Measurements from ENCODE around the gene RBBP7. TPM values are rescaled to one million over a fixed set of nuclear protein-coding genes. Genes with fewer than 3 reads are reported as not detected.

RBBP7 gene
- polyA plus RNA-seq (2013, experiment 1 of 2; ENCODE audit: insufficient read length), result 94.0 TPM
- 99.0 TPM for polyA plus RNA-seq (2013, experiment 2 of 2; ENCODE audit: insufficient read length)

DNA sequence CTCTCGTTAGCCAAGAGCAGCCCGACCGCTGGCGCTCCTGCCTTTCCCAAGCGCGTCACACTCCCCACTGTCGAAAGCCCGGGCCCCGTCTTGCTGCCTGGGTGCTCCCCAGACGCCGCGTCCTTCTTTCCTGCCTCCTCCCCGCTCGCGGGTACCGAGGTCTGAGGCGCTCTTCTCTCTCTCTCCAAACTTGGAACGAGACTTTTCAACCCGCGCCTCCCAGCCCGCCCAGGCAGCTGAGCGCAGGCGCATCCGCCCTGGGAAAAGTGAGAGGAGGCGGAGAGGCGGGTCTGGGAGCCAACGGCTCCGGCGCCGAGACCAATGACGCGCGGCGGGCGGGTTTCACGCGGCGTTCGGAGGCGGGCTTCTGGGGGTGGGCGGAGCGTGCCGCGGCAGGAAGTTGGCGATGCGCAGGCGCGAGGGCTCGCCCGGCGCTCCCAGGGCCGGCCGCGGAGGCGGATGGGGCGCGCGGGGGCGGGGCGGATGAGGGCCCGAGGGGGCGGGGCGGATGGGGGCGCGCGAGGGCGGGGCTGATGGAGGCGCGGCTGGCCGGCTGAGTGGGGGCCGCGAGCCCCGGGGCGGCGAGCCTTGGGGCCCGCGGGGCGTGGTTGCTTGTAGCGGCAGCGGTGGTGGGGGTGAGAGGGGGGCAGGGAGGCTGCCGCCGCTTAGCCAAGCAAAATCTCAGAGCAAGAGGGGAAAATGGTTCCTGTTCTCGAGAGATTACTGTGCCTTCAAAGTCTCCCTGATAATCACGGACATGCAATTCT, at the start of gene RBBP7:
Gene RBBP7, minus strand, starts transcription at position 268 of the 767 bp plus-strand sequence. CDS start 309 bp downstream, outside the sequence.
- peak; percentile 92 for DNase-seq

DNA sequence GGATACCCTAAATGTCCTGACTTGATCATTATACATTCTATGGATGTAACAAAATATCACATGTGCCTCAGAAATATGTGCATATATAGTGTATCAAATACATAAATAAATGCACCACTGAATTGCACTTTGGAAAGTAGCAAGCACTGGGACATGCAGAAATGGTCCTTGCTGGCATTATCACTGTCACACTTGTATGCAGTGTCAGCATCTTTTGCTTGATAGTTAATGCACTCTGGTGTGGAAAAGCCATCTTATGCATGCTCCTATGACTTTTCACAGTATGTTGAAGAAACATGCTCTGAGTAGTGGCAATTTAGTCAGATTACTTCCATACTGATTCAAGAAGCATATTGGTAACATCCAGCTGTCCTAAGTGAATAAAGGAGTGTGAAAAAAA, 48.8 kb upstream of the RBBP7 start:
- DNase-seq, result no peak

DNA sequence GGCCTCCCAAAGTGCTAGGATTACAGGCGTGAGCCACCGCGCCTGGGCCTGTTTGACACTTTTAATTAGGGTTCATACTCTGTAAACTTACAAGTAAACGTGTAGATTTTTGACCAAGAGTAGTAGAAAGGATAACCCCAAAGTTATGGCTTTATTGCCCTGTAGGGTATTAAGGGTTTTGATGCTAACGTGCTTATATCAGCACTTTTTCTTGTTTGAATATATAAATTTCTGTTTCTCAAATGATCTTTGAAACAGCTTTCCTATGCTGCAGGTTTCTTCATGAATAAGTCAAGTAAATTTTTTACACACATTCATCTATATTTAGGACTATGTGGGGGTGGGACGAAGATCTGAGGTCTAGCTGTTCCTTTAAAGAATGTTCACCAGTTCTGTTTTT, 47.0 kb upstream of the RBBP7 start:
- no peak for DNase-seq

DNA sequence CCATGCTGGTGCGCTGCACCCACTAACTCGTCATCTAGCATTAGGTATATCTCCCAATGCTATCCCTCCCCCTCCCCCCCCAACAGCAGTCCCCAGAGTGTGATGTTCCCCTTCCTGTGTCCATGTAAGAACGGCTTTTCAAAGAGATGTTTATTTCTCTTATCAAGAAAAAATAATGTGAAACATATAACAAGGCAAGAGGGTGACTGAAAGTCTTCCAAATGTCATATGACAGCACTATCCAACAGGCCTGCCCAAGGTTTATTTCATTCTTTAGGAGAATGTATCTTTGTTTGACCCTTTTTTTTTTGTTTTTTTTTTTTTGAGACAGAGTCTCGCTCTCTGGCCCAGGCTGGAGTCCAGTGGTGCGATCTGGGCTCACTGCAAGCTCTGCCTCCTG, 46.4 kb upstream of the RBBP7 start:
- DNase-seq, result no peak

DNA sequence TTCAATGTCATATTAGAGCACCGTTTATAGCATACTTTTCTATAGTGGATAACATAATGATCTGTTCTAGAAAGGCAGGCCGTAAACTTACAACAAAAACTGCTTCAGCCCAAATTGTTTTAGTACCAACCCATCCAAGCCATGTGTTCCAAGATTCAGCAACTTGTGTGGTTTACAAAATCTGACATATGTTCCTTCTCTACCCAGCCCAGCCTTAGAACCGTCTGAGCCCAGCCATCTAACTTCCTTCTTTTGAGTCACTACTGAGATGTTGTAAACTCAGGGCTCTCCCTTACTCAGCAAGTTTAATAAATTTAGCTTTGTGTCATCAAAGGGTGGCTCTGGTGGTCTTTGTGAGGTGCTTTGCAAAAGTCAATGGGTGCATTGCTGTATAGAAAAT, 43.9 kb upstream of the RBBP7 start:
- DNase-seq, result no peak

DNA sequence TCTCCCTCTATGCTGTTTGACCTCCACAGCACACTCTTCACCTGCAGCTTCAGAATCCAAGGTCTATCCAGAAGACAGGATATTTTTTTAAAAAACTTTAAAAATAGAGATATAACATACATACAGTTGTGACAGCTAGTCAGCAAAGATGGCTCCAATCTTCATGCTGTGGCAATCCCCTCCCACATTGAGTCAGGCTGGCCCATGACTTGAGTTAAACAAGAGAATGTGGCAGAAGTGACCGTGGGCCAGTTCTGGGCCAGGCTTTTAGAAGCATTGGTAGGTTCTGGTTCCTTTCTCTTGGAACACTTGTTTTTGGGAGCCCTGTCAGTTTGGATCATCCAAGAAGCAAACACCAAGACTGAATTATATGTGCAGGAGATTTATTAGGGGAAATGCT, 40.2 kb upstream of the RBBP7 start:
- DNase-seq, result no peak

DNA sequence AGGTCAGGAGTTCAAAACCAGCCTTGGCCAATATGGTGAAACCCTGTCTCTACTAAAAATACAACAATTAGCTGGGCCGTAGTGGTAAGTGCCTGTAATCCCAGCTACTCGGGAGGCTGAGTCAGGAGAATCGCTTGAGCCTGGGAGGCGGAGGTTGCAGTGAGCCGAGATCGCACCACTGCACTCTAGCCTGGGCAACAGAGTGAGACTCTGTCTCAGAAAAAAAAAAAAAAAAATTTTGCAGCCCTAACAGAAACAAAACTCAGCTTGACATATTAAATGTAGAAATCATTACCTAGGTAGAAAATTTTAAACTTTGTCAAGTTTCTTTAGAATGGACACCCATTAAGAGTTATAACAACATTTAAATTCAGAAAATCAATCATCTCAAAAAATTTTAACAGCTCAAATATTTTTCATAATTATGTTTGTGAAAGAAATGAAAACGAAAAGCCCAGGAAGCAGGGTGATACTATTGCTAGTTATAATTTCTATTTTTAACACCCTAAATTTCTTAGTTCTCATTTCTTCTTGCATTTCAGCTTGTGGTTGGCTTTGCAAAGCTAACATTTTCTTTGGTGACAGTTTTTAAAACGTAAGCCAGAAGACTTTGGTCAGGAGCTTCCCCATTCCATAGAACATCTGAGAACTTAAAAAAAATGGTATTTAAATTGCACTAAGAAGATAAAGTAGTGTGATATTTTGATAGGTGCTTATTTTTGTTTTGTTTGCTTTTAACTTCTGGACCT, 33.3 kb upstream of the RBBP7 start:
- DNase-seq, result no peak

DNA sequence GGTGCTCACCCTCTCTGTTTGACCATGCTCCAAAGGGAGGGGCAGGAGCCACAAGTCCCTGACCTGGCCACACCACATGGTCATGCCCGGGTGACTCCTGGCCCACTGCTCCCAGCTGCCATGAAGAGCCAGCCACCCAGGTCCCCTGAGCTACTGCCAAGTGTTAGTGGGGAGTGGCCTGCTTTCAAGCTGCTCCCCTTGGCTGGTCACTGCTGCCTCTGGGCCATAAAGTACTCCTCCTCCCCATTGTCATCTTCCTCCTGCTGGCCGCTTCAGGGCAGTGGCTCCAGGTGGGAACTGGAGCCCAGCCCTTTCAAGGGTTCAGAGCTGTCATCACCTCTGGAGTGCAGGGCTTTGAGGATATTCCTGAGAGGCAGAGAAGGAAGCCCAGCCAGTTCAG, 27.3 kb upstream of the RBBP7 start:
- DNase-seq, result no peak

DNA sequence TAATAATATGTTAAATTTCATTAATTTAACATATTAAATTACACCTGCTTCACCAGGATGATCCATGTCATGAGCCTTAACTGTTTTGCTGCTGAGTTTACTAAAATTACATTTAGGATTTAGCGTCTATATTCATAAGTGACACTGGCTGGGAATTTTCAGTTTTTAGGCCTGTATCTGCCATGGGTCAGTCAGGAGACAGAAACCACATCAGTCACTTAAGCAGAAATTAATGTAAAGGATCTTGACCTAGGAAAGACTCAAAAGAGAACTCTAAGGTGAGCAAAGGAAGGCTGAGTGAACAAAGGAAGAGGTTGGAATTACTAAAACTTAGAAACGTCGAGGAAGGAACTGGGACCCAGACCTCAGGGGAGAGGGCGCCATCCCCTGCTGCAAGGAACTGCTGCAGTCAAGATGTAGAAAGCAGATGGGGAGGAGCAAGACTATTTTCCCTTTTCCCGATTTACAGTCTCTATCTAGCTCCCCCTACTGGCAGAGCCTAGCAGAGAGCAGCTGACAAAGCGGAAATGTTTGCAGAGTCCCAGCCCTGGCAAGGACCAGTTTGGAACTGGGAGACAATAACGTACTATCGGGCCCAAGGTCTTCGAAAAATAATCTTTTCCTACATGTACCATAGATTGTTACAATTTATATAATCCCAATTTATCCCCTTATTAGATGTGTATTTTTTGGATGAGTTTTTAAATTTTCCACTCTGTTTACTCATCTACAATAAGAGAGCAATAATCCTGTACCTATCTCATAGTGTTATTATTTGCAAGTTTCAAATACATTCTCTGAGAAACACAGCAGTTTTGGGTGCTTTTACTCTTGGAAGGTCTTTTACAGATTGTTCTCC, 22.6 kb upstream of the RBBP7 start:
- peak; percentile 75 for DNase-seq

DNA sequence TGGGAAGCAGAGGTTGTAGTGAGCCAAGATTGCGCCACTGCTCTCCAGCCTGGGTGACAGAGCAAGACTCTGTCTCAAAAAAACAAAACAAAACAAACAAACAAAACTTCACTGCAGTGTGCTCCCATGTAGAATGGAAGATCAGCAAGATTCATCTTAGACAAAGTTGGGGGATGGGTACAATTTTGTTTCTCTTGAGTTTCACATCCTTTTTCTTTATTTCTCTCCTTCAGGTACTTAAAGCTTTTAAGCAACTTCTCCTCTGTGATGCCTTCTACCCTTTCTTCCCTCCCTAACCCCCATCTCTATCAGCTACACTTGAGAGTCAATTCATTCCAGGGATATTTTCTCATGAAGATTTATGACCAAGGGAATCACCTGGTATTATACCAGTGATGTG, 15.5 kb upstream of the RBBP7 start:
- no peak for DNase-seq

DNA sequence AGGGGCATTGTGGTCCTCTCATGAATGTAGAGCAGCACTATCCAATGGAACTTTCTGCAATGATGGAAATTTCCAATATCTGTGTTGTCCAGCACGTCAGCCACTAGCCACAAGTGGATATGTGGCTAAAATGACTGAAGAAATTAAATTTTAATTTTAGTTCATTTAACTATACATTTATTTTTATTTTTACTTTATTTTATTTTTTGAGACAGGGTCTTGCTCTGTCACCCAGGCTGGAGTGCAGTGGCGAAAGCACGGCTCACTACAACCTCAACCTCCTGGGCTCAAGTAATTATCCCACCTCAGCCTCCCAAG, 13.3 kb upstream of the RBBP7 start:
- no peak for DNase-seq

DNA sequence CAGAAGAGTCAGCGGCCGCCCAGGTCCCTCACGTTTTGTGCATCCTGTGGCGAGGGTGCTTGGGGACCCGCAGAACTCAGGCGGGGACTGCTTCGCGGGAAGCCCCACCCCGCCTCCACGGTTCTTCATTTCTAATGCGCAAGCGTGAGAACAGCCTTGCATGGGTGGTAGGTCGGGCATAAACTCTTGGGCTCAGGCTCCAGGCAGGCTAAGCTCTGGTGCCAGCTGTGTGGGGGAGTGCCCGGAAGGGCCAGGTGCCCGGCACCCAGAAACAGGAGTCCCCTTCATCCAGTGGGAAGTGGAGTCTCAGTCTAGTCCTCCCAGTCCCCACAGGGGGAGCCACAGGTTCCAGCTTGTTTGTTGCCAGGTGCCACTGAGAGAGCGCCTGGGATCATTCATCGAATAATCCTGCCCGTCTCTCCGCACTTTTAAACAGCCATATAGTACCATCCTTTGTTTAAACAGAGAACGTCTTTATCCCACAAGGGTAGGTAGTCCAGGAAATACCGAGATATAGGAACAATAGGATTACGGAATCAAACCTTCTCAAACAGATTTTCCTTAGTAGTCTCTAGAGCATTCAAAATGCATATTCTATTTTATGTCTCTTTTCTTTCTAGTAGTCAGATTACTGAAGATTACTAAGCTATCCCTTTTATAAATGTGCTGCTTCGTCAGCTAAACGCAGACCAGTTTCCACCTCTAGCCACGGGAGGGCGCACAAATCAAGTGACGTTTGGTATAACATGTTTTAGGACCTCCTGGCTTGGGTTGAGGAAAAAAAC, 12.7 kb upstream of the RBBP7 start:
- DNase-seq, result peak; percentile 66

DNA sequence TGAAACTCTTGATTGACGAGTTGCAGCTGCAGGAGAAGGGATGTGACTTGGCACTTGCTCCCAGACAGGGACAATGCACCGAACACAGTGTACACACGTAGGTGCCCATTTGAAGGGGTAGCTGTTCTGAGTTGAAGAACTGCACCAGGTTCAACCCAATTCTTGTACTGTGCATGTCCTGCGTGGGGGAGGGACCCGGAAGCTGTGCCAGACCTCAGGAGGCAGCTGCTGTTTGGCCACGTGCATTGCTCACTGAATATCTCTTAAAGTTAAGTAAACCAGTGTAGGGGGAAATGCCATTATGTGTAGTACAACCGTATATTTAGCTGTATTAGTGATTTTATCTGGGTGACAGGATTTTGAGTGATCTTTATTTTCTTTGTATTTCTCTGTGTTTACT, 12.0 kb upstream of the RBBP7 start:
- DNase-seq, result no peak

DNA sequence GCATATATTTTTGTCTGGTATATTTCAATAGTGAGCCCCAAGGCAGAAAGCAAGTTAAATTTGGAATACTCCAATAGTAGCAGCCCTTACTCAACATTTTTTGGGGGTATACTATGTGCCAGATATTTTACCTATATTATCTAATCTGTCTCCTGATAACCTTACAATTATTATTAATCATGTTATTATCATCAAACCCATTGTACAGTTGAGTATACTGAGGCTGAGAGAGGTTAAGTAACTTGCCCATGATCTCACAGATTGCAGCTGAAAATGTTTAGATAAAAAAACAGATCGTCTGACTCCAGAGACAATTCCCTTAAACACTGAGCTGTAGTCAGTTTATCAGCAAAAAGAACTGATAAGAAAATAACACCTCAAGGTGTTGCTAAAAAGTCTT, 6.5 kb upstream of the RBBP7 start:
- no peak for DNase-seq

DNA sequence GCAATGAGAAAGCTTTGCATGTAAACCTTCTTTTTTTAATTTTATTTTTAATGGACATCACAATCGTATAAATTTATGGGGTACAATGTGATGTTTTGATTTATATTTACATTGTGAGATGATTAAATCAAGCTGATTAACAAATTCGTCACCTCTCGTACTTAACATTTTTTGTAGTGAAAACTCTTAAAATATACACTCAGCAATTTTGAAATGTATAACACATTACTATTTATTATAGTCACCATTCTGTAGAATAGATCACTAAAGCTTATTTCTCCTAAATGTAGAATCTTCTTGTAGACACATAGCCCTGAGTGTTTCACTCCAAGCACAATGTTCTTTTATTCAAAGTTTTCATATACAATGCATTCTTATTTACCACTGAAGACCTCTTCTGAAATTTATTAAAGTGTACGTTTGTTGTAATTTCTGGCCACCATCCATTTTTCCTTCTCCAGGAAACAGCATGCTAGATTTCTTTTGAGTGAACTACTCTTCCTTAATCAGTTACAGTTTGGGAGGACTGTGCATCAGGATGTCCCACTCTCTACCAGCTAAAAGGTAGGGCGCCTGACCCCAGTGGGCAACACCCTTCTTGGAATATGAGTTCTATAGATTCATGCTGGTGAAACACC, 4.4 kb upstream of the RBBP7 start:
- no peak for DNase-seq

DNA sequence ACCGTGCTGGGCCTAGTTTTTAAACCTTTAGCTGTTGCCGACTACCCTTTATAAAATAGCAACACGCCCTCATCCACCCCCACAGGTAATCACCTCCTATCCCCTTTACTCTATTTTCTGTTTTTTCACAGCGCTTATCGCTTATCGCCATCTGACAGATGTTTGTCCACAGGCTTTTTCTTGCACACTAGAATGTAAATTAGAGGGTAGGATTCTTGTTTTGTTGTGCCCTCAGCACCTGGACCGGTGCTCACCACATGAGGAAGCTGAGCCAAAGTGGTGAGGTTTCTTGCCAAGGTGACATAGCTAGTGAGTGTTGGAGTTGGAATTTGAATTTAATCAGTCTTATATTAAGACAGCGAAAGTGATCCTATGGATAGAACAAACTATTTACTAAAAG, 2.9 kb upstream of the RBBP7 start:
- no peak for DNase-seq

DNA sequence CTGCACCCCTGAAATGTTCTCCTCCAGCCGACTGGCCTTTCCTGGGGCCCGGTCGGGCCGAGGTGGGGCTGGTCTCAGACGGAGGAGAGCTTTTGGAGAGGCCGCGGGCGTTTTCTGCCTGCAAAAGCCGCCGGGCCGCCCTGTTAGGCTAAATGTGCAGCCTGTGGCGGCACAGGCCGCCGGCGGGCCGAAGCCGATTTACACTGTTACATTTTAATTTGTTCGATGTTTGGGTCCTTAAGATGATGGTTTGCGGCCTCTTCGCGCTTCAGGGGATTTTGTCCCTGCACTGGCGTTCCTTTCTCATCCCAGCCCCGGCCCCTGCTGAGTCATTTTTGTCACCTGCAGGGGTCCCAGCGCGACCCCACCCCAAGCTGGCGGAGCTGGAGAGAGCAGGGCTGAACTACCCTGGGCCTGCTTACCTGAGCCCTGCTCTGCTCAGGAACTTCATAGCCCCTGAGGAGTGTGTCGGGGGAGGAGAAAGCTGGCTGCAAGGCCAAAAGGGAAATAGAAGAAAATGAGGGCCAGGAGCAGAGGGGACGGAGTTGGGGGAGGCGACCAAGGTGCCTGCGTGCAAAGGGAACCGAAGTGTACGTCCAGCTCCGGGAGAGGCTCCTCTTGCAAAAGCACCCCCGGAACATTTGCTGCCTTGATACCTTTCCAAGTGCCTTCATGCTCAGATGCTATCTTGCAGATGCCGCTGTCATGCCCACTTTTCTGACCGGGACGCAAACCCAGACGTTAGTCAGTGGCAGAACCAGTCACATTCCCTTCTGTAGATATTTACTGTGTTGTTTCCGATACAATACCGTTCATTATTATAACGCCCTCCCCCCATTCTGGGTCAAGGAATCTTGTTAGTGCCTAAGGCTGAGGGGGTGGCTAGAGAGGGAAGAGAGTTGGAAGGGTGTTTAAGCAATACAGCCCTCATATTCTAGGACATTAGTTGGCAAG, 977 bp upstream of the RBBP7 start:
- no peak for DNase-seq

DNA sequence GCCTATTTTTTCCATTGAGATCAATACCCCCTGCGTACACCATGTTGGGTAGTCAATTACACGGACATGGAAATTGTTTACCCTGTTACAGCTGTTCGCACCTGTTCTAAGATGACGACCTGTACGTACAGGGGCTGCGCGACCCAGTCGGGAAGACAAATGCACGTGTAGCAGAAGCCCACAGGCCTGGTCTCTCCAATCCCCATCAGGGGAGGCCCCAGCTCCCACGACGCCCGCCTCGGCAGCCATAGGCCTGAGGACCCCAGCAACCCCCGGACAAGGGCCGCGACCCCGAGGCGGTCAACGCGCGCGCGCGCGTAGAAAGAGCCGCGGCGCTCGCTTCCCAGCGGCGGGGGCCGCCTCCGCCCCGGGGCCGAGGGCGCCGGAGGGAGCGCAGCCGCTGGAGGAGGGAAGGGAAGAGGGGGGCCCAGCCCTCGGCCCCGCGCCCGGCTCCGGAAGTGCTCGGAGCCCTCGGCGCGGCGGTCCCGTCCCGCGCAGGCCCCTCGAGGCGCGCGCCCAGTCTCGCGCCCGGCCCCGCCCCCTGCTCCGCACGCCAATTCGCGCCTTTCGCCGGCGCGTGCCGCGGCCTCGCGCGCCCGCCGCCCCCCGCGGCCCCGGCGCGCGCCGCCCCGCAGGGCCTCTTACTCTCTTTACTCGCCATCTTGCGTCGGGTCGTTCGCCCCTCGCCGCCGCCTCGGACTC, 618 bp downstream of the RBBP7 start:
- peak; percentile 36 for DNase-seq

DNA sequence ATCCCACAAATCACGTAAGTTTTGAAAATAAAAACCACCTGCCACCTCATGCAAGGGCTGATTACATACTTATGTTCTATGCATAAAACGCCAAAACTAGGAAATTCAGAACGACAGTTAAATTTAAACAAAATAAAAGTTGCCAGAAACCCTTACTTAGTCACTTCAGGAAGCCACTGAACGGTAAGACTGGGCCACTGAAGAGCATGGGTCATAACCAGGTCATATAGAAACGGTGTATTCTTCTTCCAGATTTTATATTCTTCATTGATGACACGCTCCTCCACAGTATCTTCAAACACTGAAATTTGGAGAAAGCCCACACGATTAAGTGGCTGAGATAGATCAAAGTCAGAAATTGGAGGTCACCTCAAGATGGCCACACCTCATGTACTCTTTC, 1.2 kb downstream of the RBBP7 start:
- no peak for DNase-seq

DNA sequence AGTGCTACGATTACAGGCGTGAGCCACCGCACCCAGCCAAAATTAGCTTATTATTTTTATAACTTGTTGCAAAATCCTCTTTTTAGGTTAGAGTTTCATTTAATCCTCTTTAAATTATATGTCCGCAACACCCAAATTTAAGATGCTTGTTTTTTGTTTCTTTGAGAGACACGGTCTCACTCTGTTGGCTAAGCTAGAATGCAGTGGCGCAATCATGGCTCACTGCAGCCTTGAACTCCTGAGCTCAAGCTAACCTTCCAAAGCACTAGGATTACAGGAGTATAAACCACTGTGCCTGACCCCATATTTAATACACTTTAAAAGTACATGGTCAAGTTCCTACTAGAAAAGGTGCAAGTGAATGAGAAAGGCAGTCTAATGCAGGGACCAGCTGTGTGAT, 2.2 kb downstream of the RBBP7 start:
- DNase-seq, result no peak
